ENCODE results near the gene POLD1. TPM values are rescaled to one million over a fixed set of nuclear protein-coding genes. Genes with fewer than 3 reads are reported as not detected.

POLD1 gene
- polyA plus RNA-seq, 3 donors, result 9.3 to 22.4 (median 15.6) TPM

GRCh38 chr19:50431343-50432220 lies 47.4 kb downstream of the POLD1 start:
- H3K27ac Mint-ChIP-seq, result peak overlapping the region; percentile 94 to 98 (median 96)
- intact Hi-C loops (cut with micrococcal nuclease), result loop anchor here in 1 of 2 donors (5.0 kb wide), 1 partner anchor 44 kb away; no protein-coding TSS in a partner anchor
- H3K9ac ChIP-seq (ENCODE audit: insufficient read depth, low read length, poor library complexity, severe bottlenecking), result peak overlapping the region; percentile 52

More at GRCh38 chr19:50431343-50432220, 47.4 kb downstream of the POLD1 start:
- Histone ChIP-seq H3K79me2 (ENCODE audit: insufficient read depth, low read length) (no peaks in the 10 kb centered on the region), H2AFZ (ENCODE audit: insufficient read depth, low read depth, low read length, poor library complexity, severe bottlenecking) (peak overlapping the region; percentile 83), H3K36me3 (replicated peaks in 1 of 2; ENCODE audit: control insufficient read depth in 1 of 2, insufficient read depth in 2 of 2, low read length in 2 of 2) (no peaks in the 10 kb centered on the region), H3K4me2 (replicated peaks; ENCODE audit: extremely low read depth, low read length, poor library complexity, severe bottlenecking) (peak overlapping the region; percentile 83), H3K4me1 (ENCODE audit: control insufficient read depth in 1 of 2, insufficient read depth in 2 of 2, low read length in 2 of 2) (peaks cover 28 to 37% of the 10 kb centered on the region in 2 donors), H4K20me1 (ENCODE audit: insufficient read depth, low read length) (no peaks in the 10 kb centered on the region), H3K27me3 (ENCODE audit: control insufficient read depth in 2 of 2, insufficient read depth in 2 of 2, low read length in 2 of 2) (peaks cover 0 to 10% of the 10 kb centered on the region in 2 donors), H3K9me3 (replicated peaks in 1 of 2; ENCODE audit: control insufficient read depth in 1 of 2, insufficient read depth in 1 of 2, low read length in 2 of 2) (no peaks in the 10 kb centered on the region), H3K4me3 (replicated peaks in 1 of 3; ENCODE audit: low read depth in 2 of 3, low read length in 3 of 3) (peak overlapping the region; percentile 53 to 65 (median 55)), H3K27ac (ENCODE audit: low read depth in 1 of 2, low read length in 2 of 2) (peak overlapping the region; percentile 71)
- 0% methylated on average over 17 of the region's 54 CpGs for WGBS (ENCODE audit: insufficient coverage)
- H3K36me3 Mint-ChIP-seq, result no peaks in the 10 kb centered on the region
- no peaks in the 10 kb centered on the region for H3K9me3 Mint-ChIP-seq
- H3K4me3 Mint-ChIP-seq, result peak overlapping the region; percentile 82 to 96
- DNase-seq, result peak; percentile 86 to 94 (median 93)
- peaks cover 14 to 30% (median 27%) of the 10 kb centered on the region in 3 donors for H3K27me3 Mint-ChIP-seq (ENCODE audit: low read depth in 3 of 3)
- no peak for TF ChIP-seq CTCF (IDR thresholded peaks at IDR 0.05)
- peaks cover 29% of the 10 kb centered on the region for H3K4me1 Mint-ChIP-seq

Data from CD14-positive monocyte (primary cell).